Nephron (organoid): ENCODE data around the gene CCDC9B.

Experiments used
- H3K27ac Mint-ChIP-seq, 3 experiments: 2 replicates each; pipeline ENCODE4 v1.8.0; 2020; ENCODE audit warnings: mixed read lengths in 3 of 3, mild to moderate bottlenecking in 2 of 3, moderate library complexity in 1 of 3
- H3K27me3 Mint-ChIP-seq: 2 replicates; pipeline ENCODE4 v1.8.0; 2021; ENCODE audit warnings: low read depth, mild to moderate bottlenecking, moderate library complexity, mixed read lengths
- H3K36me3 Mint-ChIP-seq: 2 replicates; pipeline ENCODE4 v1.8.0; 2020; ENCODE audit warnings: low read depth, mixed read lengths
- H3K4me1 Mint-ChIP-seq: 2 replicates; pipeline ENCODE4 v1.8.0; 2020; ENCODE audit warnings: mixed read lengths
- H3K4me3 Mint-ChIP-seq, 3 experiments: 2 replicates each; pipeline ENCODE4 v1.8.0; 2020; ENCODE audit warnings: mild to moderate bottlenecking in 3 of 3, mixed read lengths in 3 of 3, moderate library complexity in 2 of 3
- H3K9me3 Mint-ChIP-seq: 2 replicates; pipeline ENCODE4 v1.8.0; 2020; ENCODE audit warnings: mixed read lengths
- CTCF ChIP-seq, 3 experiments: fragments of 200-600 bp; sonication (generic); IDR thresholded peaks; one replicate each; pipeline ENCODE4 v1.5.0; 2021; ENCODE audit warnings: antibody characterized with exemption in 3 of 3; ENCODE audit not compliant: unreplicated experiment in 3 of 3

Gene CCDC9B

GRCh38 chr15:40327457-40327856, 13.3 kb downstream of the CCDC9B start:
- peak overlapping the region in 2 of 3 experiments; percentile 4 to 38 for H3K4me3 Mint-ChIP-seq
- peak overlapping the region; percentile 0 to 15 (median 6) for H3K27ac Mint-ChIP-seq
- TF ChIP-seq CTCF (IDR thresholded peaks at IDR 0.05; ENCODE audit: unreplicated experiment in 3 of 3): no peak
- H3K9me3 Mint-ChIP-seq: no peaks in the 10 kb centered on the region
- H3K36me3 Mint-ChIP-seq: peaks cover 5% of the 10 kb centered on the region
- peaks cover 19% of the 10 kb centered on the region for H3K27me3 Mint-ChIP-seq
- peaks cover 68% of the 10 kb centered on the region for H3K4me1 Mint-ChIP-seq

- Mint-ChIP-seq H3K27ac (no peak overlapping the region), H3K27me3 (peaks cover 24% of the 10 kb centered on the region), H3K4me3 (peak overlapping the region; percentile 81 to 90 (median 89)), H3K4me1 (peaks cover 76% of the 10 kb centered on the region), H3K9me3 (no peaks in the 10 kb centered on the region), H3K36me3 (peaks cover 5% of the 10 kb centered on the region)
- TF ChIP-seq CTCF (IDR thresholded peaks at IDR 0.05; ENCODE audit: unreplicated experiment in 3 of 3): no peak
Observed at GRCh38 chr15:40325700-40326099, 15.0 kb downstream of the CCDC9B start.

GRCh38 chr15:40325188-40325587, 15.6 kb downstream of the CCDC9B start:
- no peak for TF ChIP-seq CTCF (IDR thresholded peaks at IDR 0.05; ENCODE audit: unreplicated experiment in 3 of 3)
- Mint-ChIP-seq H3K9me3 (no peaks in the 10 kb centered on the region), H3K27ac (peak overlapping the region in 2 of 3 experiments; percentile 45 to 58), H3K27me3 (peaks cover 26% of the 10 kb centered on the region), H3K4me3 (peak overlapping the region; percentile 81 to 90 (median 89)), H3K4me1 (peaks cover 71% of the 10 kb centered on the region), H3K36me3 (peaks cover 5% of the 10 kb centered on the region)

GRCh38 chr15:40323953-40324937, 16.5 kb downstream of the CCDC9B start:
- Mint-ChIP-seq H3K36me3 (peaks cover 5% of the 10 kb centered on the region), H3K9me3 (no peaks in the 10 kb centered on the region), H3K27ac (peak overlapping the region in 1 of 3 experiments; percentile 45), H3K4me1 (peaks cover 61% of the 10 kb centered on the region), H3K4me3 (peak overlapping the region; percentile 81 to 90 (median 89)), H3K27me3 (peaks cover 35% of the 10 kb centered on the region)
- TF ChIP-seq CTCF (IDR thresholded peaks at IDR 0.05; ENCODE audit: unreplicated experiment in 3 of 3): no peak

GRCh38 chr15:40323239-40323952, 17.3 kb downstream of the CCDC9B start, which contains the start of gene INAFM2:
TSS of gene INAFM2 (plus strand) at chr15:40323692. CDS start at chr15:40324056, 364 bp downstream.
- H3K36me3 Mint-ChIP-seq: peaks cover 5% of the 10 kb centered on the region
- peaks cover 53% of the 10 kb centered on the region for H3K4me1 Mint-ChIP-seq
- peak; percentile 68 to 82 (median 73) for TF ChIP-seq CTCF (IDR thresholded peaks at IDR 0.05; ENCODE audit: unreplicated experiment in 3 of 3)
- H3K27me3 Mint-ChIP-seq: peaks cover 31% of the 10 kb centered on the region
- peak within 1 kb of the TSS; percentile 81 to 90 (median 89) for H3K4me3 Mint-ChIP-seq
- H3K9me3 Mint-ChIP-seq: no peaks in the 10 kb centered on the region
- H3K27ac Mint-ChIP-seq: peak within 1 kb of the TSS in 2 of 3 experiments; percentile 20 to 55
